Epithelial cell of prostate (primary cell): ENCODE results near the gene NPR3.
"Not testable (repeated sequence)": the region's sequence is repeated elsewhere in the genome, so short reads cannot be mapped to it uniquely, and the experiment has no call there.

Experiments
- DNase-seq: peaks from one replicate; pipeline ENCODE4 v3.0.0-alpha.2; 2011; ENCODE audit warnings: low read depth, low spot score
- H3K27ac ChIP-seq: fragments of 450-650 bp; 2 replicates; pipeline ENCODE4 v1.5.1; 2017; ENCODE audit warnings: mild to moderate bottlenecking

The NPR3 gene

DNA sequence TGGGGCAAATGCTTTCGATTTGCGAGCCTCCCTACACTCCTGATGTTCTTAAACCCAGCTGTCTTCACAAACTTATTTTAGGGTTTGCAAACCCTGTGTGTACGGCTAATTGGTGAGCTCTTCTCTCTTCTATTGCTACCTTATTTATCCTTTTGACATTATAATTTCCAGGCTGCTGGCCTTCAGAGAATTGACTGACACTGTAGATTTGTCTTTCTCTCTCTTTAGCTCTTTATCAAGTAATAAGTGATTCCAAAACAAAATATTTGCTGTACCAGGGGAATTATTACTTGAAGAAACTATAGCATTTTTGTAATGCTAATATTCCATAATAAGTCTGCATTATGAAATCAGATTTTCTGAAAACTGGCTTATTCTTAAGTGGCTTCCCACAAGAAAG is 92.5 kb downstream of the NPR3 start:
- H3K27ac ChIP-seq, result no peak overlapping the region
- DNase-seq, result no peak

DNA sequence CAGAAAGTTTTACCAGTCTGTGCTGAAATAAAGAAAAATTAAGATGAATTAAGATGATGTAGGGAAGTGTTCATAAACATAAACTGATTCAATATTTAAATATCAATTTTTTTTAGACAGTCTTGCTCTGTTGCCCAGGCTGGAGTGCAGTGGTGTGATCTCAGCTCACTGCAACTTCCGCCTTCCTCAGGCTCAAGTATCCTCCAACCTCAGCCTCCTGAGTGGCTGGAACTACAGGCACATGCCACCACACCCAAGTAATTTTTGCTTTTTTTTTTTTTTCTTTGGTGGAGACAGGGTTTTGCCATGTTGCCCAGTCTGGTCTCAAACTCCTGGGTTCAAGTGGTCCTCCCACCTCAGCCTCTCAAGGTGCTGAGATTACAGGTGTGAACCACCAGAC is 94.3 kb downstream of the NPR3 start:
- DNase-seq, H3K27ac ChIP-seq: not testable (repeated sequence)

DNA sequence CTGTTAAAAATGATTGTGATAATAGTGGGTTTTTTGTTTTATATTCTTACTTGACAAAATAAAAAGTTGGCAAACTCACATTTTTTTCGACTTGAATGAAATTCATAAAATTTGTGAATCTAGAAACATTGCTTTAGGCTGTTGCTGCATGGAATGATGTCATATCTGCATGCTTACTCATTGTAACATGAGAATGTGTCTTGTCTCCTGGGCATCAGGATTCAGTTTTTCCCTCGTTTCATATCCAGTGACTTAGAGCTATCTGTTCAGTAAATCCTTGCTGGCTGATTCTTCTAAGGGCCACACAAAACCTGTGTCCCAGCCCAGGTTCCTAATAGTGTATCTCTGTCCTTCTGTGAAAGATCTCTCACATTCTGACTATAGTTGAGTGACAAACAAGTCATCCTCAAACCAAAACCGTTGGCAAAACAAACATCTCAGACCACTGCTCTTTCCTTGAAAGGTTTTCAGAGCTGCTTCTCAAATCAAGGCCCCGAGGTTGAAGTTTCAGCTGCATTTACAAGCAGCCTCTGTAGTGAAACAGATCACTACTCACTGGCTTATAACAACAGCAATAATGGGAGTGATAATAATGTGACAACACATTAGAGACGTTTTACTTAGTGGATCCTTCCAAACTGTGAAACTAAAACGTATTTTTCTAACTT is 95.0 kb downstream of the NPR3 start:
- H3K27ac ChIP-seq, result no peak overlapping the region
- DNase-seq, result no peak

DNA sequence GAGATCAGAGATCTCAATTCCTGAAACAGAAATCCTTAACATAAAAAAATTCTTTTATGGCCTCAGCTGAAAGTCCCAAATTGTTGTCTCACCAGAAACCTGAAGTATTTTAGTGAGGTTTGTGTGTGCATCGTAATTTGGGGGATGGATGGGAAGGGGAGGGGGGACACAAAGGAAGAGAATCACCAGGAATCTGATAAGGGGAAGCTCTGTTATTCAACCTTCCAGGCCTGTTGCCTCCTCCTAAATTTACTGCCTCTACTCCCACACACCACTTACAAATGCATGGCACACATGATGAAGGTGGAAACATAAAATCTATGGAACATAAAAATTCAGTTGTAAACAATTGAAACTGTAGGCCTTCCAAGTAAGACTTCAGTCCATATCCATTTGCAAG is 97.7 kb downstream of the NPR3 start:
- DNase-seq, result no peak
- H3K27ac ChIP-seq, result no peak overlapping the region

DNA sequence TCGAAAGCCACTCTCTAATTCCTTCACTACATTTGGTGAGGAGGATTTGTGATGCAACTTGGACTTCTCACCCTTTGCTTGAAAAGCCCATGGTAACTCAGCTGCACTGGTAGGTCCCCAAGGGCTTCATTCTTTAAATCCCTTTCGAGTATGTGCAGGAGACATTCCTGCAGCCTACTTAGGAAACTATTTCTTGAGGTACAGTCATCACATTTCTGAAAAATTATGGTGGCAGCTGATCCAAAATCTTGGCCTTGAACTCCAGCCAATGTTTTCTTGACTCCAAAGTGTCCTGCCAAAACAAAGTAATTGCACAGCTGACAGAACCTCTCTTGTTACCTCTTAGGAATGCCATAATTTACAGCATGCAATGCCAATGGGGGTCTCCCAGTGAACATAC is 99.7 kb downstream of the NPR3 start:
- DNase-seq, result no peak
- no peak overlapping the region for H3K27ac ChIP-seq

DNA sequence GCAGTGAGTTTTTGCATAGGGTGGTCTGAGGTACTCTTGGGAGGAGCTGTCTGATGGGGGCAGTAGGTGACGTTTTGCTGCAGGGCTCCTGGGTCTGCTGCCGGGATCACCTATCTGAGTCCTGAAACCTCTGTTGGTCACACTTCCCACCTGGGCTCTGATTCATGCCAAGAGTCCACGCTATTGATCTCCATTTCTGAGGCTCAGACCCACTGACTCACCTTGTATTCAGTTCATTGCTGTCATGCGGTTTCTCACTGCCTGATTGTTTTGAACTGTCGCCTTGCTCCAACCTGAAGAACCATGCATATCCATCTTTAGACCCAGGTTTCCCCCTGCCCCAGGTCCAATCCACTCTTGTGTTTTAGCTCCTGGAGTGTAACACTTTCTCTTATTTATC is 101.3 kb downstream of the NPR3 start:
- no peak for DNase-seq
- no peak overlapping the region for H3K27ac ChIP-seq

DNA sequence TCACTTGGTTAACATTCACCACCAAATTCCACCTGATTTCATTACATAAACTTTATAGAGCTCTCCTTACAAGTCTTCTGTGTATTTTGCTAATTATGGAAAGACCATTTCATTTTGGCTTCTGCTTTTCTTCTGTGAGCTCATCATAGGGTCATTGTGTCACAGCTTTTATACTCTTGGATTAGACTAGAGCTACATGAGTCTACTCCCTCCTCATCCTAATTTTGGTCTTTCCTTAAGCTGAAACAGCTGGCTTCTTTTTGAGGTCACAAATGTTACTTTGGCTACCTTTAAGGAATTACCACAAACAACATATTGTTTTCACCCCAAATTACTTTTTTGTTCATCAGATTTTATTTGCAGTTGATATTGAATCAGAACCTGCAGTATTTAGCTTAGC is 103.0 kb downstream of the NPR3 start:
- no peak overlapping the region for H3K27ac ChIP-seq
- no peak for DNase-seq

DNA sequence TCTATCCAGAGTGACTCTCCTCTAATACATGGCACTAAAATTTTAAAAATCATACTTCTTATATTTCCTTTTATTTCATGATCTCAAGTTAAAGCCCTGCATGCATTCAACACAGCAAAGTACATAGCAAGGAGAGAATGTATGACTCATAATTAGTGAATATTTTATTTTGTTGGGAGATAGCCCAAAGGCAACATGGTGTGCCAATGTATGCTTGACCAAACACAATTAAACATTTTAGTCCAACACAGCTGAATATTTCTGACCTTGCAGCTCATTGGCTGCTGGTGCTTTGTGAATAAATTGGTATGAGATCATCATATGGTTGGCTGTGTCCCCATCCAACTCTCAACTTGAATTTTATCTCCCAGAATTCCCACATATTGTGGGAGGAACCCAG is 103.5 kb downstream of the NPR3 start:
- no peak overlapping the region for H3K27ac ChIP-seq
- no peak for DNase-seq

DNA sequence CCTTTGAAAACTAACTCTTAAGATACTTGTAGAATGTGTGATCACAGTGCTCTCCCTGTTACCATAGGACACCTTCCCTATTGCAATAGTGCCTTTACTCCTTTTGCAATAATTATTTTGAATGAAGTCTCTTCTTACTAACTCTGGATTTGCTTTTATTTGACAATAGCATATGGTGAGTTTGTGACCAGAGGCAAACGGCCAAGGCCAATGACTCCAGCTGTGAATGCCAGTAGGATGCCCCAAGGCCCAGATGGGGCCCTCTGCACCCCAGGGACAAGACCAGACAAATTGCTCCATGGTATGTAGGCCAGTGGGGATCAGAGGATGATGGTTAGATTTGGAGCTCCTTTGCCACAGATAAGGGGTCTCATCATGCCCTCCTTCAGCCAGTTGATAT is 116.9 kb downstream of the NPR3 start:
- H3K27ac ChIP-seq, result no peak overlapping the region
- DNase-seq, result no peak

DNA sequence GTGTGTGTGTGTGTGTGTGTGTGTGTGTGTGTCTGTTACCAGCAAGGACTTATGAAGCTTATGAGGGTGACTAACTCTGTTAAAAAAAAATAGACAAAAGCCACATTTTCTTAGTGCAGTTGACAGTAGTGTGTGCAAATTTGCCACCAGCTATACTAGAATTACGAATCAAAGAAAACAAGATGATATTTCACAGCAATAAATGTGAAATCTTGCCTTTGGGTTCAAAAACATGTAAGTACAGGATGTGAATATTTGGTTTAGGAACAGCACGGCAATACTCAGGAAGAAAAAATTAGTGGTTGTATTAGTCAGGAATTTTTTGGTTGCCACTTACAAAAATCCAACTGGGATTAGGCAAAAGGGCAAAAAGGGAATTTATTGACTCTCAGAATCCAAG is 117.4 kb downstream of the NPR3 start:
- DNase-seq, result no peak
- H3K27ac ChIP-seq, result no peak overlapping the region

DNA sequence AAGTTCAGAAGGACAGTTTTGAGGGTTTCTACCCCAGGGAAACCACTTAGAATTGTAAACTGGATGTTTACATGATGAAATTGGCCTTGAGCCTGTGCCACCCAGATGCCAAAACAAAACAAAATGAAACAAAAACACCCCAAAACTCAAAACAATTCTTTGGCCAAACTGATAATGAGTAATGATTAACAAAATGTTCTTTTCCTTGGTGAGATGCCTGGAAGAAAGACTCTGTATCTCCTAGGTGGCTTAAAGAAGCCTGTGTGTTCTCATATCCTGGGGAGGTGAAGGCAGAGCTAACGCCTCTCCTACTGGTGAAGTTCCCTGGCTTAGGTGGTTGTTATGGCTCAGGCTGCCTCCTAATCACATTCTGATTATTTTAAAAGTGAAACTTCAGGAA is 120.5 kb downstream of the NPR3 start:
- no peak overlapping the region for H3K27ac ChIP-seq
- no peak for DNase-seq

DNA sequence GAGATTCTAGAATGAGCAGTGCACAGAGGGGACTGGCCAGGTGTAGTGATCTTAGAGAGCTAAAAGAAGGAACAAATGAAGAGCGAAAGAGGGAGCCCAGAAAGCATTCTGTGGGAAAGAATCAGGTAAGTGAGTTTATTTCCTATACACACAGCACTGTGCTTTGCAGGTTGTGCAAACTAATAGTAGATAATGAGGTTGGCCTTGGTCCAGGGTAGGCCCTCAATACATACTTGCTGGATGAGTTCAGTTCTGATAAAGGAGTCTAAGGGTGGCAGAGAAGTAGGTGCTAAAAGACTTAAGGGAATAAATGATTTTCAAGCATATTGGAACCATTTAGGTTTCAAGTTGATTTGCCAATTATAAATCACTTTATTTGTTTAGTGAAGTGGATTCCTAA is 122.0 kb downstream of the NPR3 start:
- DNase-seq, result no peak

DNA sequence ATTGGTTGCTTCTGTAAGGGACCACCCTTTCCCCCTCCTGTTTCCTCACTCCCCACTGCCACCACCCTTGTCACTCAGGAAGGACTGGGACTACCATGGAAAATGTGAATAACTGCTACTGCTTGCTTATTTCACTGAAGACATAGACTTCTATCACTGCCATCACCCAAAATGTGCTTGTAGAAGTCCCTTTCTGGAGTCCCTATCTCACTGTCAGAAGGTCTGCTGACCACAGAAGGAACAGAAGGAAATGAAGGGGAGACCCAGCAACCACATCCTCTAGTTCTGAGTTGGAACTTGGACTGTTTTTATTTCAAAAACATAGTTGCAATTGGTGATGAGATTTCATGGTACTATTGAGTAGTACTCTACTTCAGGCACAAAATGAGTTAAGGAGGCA is 122.5 kb downstream of the NPR3 start:
- H3K27ac ChIP-seq, result no peak overlapping the region
- no peak for DNase-seq

More for the DNA sequence above, 122.0 kb downstream of the NPR3 start:
- no peak overlapping the region for H3K27ac ChIP-seq

DNA sequence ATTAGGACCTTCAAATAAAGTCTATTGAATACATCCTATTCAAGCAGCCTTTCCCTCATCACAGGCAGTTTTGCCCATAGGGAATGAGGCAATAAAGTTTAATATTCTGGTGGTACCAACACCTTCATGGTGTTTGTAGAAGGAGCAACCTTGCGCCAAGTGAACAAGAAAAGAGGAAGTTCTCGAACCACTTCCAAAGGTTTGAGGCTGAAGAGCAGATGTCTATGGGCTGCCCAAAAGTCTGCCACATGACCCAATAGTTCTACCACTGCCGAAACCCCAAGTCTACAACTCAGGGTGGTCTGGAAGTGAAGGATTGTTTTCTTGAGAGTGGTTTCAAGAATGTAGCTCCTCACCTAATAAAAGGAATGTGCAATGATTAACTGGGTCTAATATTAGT is 123.1 kb downstream of the NPR3 start:
- no peak overlapping the region for H3K27ac ChIP-seq
- DNase-seq, result no peak

DNA sequence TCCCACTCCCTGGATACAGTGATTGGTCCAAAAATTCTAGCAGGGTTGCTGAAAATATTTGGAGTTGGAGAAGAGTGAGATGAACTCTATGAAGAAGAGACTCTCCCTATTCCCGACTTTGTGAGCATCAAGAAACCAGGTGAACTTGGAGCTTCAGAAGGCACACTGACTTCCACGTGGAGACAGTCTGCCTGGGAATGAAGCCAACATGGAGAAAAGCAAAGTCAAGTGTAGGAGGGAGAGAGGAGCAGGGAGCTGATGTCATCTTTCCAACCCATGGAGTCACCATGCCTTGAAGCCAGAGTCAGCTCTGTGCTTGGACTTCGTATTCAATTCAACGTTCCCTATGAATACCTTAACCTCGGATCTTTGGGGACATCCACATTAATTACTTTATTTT is 125.1 kb downstream of the NPR3 start:
- H3K27ac ChIP-seq, result no peak overlapping the region
- no peak for DNase-seq

DNA sequence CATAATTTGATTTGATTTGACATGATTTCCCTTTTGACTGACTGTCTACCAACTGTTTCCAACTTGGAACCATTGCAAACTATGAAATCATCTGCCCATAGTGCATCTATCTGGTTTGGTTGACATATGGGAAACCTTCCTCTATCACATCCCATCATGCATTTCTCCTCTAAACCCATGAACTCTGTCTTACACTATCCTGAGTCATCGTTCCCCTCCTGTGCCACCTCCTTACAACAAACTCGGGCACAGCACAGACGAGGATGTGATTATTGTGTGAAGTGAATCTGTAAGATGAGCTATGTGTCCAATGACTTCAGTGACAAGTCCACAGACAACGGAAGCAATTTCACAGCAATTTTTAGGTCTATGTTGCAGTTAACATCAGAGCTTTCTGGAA is 126.1 kb downstream of the NPR3 start:
- DNase-seq, result no peak
- H3K27ac ChIP-seq, result no peak overlapping the region

DNA sequence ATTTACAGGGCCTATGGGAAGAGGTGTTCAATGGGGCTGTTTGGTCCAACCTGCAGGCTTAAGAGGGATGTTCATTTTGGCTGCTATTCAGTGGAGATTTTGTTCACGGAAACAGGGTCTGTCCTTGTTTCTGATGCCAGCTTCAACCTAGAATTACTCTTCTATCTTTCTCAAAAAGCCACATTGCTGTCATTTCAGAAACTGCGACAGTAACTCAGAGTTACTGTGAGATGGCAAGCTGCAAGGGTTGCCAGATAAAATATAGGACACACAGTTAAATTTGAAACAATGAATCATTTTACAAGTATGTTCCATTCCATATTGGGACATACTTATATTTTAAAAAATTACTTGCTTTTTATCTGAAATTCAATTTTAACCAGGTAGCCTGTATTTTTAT is 128.0 kb downstream of the NPR3 start:
- no peak for DNase-seq
- no peak overlapping the region for H3K27ac ChIP-seq

DNA sequence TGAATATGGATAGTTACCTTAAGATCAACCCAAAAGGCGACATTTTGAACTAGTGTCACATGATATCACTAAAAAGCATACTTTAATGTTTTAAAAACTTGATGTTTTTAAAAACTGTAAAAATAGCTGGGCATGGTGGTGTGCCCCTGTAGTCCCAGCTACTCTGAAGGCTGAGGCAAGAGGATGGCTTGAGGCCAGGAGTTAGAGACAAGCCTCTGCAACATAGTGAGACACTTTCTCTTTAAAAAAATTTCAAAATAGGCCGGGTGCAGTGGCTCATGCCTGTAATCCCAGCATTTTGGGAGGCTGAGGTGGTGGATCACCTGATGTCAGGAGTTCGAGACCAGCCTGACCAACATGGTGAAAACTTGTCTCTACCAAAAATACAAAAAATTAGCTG is 129.5 kb downstream of the NPR3 start:
- no peak overlapping the region for H3K27ac ChIP-seq
- DNase-seq, result no peak
